ENCODE results near the gene TM9SF4.
A peak's percentile ranks its signal among the peaks of the same experiment; 100 is the strongest.
"Not testable (repeated sequence)": the region's sequence is repeated elsewhere in the genome, so short reads cannot be mapped to it uniquely, and the experiment has no call there.

TM9SF4 gene

DNA sequence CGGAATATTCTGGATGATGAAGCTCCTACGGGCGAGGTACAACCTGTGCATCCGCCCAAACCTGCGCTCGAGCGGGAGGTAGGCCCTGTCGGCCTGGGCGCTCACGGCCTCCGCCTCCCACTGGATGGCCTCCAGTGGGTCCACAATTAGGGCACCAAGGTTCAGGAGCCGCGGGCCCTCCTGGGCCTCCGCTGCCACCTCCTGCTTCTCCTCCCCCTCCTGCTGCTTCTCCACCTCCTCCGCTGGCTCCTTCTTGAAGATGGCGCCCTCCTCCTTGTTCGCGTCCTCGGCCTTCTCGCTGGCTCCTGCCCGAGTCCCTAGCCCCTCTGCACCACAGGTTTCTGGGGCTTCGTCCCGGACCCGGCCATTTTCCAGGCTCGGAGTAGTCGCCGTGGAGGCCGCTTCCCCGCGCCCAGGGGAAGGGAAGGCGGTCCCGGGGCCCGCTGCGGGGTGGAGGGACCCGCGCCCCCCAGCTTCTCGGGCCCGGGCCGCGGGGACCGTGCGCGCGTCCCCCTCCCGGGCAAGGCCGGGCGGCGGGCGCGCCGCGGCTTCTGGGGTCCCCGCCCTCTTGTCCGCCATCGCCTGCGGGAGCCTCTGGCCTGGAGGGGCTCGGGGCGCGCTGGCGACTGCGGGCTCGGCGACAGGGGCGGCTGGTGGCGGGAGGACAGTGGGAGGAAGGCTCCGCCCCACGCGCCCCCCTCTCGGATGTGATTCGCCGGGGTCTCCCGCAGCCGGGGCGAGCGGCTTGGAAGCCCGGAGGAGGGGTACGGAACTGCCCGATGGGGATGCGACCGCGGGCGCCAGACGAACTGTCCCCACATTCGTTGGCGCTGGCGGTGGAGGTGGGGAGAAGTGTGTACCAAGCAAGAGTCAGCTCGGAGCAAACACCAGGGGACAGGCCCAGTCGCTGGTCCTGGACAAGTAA, 80.4 kb downstream of the TM9SF4 start:
- peak; percentile 16 for DNase-seq (ENCODE audit: low spot score)

DNA sequence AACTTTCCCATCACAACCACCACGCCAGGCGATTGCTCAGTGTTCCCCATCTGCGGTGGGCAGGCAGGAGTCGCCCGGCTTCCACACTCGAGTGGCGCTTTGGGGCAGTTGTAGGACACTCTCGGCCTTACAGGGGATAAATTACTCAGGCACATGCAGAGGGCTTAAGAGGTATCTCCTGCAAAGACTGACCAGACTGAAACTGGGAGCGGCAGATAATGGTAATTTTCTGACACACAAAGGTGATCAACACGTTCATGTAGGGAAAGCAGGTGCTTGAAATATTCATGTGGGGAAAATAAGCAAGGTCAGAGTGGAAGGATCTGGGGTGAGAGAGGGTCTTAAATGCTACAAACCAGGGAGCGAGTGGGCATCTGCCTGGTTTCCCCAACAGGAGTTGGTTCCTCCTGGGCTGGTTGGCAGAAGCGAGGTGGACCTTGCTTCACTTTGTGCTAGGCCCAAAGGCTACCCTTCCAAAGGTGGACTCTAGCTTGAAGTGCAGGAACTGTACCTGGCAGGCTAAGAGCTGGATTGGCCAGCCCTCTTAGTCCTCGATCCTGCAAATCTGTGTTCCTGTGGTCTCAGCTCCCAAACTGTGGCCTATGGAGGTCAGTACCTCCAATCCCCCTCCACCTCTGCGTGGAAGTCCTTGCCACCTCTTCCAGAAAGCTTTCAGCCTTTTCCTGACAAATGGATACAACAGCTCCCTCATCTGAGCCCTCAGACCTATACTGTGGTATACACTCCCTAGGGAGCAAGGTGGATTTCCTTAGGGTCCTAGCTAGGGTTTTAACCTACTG, 81.3 kb downstream of the TM9SF4 start:
- no peak for DNase-seq (ENCODE audit: low spot score)

DNA sequence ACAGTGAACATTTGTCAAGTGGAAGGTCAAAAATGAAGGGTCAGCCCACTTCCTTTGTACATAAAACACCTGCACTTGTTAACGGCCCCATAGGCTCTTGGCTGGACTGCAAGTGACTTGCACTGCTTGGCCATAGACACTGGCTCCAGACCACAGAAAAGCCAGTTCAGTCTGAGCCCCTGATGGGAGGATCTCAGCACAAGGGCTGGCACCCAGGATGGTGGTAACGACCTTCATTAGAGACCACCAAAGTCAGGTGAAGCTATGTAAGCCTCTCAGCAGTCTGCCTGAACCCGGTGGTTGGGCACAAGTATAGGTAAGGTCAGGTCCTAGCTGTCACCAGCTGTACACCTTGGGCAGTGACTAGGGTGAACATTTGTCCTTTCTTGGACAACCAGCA, 81.9 kb downstream of the TM9SF4 start:
- no peak for DNase-seq (ENCODE audit: low spot score)

DNA sequence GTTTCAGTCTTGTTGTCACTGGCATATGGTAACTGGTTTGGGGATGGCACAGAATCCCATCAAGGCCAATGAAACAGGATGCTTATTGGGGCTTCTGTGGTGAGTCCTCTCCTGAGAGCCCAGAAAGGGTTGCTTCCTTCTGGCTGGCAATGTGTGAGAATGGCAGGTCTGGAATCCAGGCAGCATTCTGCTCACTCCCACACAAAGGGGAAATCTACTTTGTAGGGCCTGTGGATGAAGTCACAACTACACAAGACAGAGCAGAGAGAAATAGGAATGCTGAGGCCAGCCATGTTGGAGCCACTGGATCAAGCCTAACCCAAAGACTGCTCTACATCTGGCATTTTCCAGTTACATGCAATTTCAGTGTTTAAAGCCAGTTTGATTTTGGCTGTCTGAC, 82.4 kb downstream of the TM9SF4 start:
- no peak for DNase-seq (ENCODE audit: low spot score)

DNA sequence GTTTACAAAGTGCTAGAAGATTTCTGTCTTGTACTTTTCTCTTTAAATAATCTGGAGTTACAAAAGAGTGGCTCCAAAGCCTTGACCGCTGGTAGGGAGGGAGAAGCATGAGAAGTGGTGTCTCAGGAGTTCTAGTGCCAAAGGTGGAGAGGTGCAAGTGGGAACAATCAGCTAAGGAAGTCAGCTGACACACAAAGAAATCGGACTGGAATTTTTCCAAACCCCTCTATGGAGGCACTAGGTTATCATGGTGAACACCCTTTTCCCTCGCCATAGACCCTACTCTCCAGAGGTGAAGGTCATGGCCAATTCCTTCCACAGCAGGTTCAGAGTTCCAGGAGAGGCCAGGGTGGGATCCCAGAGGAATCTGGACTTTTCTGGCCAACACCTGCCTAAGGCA, 83.2 kb downstream of the TM9SF4 start:
- DNase-seq (ENCODE audit: low spot score): no peak

DNA sequence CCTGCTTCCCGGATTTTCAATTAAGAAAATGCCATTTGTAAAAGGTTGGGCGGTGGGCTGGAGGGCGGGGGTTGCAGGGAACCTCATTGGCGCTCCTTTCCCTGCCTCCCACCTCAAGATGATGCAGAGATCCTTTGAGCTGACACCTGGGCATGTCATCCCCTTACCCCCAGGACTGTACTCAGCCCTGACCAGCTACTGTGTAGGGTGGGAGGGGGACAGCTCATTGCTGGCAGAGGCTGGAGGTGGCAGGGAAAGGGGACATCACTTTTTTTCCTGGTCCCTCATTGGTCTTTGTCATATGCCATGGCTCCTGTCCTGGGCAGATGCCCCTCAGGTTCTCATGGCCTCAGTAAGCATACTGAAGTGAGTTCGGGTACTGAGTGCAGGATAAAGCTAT, 83.8 kb downstream of the TM9SF4 start:
- not testable (repeated sequence) for DNase-seq (ENCODE audit: low spot score)

DNA sequence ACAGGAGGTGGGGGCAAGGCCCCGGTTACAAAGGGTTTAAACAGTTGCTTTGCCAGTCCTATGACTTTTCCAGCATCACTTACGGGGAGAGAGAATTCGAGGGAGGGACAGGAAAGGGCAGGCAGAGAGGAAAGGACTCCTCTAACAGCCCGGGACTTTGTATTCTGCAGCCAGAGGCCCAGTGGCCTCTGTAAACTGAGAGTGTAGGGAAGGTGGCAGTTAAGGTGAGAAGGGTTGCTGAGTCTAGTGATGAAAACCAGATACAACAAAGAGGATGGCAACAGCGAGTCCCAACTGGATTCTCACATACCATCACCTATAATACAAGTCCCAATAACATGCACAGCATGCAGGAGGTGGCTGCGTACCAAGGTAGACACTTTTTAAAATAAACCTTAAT, 84.5 kb downstream of the TM9SF4 start:
- DNase-seq (ENCODE audit: low spot score): no peak

DNA sequence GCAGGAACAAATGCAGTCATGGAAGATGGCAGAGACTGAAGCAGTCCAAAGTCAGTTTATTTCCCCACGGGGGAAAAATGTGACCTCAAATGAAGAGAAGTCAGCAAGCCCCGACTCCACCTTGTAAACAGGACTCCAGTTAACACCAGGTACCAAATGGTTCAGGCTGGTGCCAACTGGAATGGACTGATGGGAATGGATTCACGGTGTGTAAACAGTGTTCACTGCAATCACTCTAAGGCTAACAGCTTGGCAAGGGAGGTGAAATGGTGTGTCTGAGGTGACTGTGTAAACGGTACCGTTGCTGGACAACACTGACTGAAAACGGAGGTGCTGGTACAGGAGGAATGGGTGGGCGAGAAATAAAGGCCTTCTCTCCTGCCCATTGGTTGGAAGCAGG, 86.1 kb downstream of the TM9SF4 start:
- DNase-seq (ENCODE audit: low spot score): no peak

DNA sequence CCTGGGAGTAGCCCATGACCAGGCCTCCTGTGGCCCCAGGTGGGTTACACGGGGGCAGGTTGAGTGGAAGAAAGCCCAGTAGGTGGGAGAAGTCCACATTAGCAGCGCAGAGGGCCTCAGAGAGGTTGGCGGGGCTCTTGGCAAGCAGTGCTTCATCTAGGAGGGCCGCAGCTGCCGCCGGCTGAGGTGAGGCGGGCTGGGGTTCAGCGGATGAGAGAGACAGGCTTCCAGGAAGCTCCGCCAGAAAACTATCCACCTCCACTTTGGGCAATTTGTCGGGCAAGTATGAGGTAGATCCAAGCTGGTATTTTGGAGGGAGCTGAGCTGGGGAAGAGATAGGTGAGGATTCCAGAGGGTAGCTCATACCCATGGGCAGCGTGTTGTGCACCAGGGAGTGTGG, 87.1 kb downstream of the TM9SF4 start:
- not testable (repeated sequence) for DNase-seq (ENCODE audit: low spot score)

DNA sequence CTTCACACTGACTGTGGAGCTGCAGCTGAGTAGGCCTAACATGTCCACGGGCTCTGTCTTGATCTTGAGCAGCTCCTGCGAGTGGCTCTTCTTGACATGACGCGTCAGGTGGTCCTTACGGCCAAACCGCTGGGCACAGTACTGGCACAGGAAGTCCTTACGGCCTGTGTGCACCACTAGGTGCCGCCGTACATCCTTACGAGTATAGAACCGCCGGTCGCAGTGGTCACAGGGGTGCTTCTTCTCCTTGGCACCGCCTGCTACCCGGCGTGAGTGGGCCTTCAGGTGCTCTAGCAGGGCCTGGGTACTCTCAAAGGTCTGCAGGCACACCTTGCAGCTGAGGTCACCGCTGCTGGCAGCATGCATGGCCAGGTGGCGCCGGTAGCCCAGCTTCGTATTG, 87.6 kb downstream of the TM9SF4 start:
- DNase-seq (ENCODE audit: low spot score): not testable (repeated sequence)

DNA sequence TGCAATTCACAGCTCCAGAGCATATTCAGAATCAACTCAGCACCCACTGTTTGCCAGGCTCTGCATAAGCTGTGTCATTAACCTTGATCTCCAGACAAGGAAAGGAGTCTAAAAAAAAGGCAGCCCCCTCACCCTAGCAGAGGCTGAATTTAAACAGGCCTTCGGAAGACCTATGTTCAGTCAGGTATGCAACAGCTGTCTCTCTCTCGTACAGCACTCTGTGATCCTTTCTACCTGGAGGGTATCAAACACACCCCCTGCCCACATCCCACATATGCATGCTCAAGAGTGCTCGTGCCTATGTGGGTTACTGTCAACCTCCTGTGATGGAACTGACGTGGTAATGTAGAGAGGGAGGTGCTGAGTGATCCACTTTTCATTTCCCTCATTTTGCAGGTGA, 89.5 kb downstream of the TM9SF4 start:
- DNase-seq (ENCODE audit: low spot score): no peak

DNA sequence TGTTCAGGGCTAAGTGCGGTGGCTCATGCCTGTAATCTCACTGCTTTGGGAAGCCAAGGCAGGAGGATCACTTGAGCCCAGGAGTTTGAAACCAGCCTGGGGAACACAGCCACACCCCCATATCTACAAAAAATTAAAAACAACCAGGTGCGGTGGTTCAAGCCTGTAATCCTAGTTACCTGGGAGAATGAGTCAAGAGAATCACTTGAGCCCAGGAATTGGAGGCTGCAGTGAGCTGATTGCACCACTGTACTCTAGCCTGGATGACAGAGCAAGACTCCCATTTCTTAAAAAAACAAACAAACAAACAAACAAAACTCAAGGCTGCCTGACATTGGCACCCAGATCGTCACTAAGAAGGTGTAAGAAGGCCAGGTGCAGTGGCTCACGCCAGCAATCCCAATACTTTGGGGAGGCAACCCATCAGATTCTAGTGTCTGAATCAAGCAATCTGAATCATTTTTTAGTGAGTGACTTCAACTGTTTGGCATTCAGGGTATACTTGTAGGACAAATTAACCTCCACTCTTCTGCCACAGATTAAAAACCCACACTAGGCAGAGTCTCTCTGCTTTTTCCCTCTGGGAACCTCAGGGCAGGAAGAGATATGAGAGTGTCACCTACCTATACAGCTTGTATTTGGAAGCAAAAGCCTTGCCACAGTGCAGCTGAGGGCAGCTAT, 91.9 kb downstream of the TM9SF4 start:
- no peak for DNase-seq (ENCODE audit: low spot score)

DNA sequence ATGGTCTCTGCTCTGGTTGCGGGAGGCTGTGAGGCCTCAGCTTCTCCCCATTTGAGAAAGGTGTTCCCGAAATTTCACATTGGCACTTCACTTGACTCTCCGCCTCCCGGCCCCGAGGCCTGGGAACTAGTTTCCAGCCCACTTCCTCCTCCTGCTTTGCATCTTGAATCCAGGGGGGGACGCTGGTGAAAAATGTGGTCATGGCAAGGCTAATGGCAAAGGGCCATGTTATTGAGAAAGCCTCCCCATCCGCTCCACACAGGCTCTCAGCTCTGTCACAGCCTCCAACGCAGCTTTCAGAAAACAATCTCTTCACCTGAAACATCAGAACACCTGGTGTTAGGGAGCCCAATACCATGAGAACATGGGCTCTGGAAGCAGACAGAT, 92.5 kb downstream of the TM9SF4 start:
- no peak for DNase-seq (ENCODE audit: low spot score)

DNA sequence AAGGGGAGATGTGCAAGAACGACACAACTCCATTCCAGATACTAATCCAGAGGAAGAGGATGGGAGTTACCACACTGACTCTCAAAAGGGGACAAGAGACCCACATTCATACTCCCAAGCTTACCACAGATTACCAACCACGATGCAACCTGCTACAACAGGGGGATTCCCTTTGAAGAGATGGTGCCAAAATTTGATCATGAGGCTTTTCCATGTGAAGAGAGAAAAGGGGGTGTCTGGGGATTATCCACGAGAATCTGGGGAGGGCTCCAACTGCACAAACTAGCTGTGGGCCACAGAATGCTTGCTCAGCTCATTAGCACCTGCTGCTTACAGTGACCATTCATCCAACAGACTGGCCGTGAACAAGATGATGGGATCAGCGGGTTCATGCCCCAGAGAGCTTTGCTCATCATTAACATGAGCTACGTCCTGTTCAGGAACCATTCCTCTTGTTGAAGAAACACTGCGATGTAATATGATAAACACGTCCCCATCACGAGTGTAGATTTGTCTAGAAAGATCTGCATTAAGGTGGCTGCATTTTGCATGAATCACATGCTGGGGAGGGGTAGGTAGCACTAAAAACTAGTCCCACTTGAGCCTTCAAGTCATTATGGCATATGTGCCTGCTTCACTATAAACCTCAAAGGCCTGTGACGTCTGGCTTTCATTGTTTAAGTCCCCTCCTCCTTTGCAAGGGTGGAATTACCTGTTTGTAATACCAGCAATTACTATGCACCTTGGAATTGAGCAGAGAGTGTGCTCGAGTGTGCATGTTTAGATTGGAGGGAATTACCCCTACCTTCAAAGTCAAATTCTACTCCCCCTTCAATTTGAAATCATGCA, 94.1 kb downstream of the TM9SF4 start:
- DNase-seq (ENCODE audit: low spot score): no peak

DNA sequence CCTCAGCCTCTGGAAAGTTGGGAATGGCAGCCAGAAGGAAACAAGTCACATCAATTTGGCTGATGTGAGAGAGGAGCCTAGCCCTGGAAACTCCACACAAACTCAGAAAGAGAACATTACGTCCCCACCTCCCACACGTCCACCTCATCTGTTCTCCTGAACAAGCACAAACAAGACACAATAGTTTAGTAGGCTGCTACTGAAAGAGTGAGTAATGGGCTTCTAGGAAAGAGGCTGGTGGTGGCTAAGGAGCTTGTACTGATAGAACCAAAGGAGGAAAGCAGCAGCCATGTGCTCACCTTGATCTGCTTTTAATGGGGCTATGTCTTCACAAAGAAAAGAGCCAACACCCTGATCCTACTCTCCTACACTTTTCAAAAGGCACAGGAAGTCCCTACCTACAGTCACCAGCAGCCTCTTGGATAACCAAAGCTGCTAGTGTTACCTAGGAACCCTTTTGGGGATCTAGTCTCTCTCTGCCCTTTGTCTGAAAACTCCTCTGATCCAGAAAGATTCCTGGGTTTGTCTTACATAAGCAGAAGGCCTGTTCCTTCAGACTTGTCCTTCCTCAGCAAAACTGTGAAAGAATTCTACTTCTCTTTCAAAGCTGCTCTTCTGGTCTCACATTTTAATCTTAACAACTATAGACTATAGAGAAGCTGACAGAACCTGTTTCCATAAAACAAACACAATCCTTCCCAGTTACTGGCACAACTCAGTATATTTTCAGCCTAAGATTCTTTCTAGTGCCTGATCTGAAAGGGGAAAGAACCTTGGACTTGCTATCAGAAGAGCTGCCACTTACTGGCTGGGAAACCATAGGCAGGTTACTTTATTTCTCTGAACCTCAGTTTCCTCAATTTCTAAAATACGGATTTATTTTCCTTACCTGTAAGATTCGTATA, 94.9 kb downstream of the TM9SF4 start:
- no peak for DNase-seq (ENCODE audit: low spot score)

DNA sequence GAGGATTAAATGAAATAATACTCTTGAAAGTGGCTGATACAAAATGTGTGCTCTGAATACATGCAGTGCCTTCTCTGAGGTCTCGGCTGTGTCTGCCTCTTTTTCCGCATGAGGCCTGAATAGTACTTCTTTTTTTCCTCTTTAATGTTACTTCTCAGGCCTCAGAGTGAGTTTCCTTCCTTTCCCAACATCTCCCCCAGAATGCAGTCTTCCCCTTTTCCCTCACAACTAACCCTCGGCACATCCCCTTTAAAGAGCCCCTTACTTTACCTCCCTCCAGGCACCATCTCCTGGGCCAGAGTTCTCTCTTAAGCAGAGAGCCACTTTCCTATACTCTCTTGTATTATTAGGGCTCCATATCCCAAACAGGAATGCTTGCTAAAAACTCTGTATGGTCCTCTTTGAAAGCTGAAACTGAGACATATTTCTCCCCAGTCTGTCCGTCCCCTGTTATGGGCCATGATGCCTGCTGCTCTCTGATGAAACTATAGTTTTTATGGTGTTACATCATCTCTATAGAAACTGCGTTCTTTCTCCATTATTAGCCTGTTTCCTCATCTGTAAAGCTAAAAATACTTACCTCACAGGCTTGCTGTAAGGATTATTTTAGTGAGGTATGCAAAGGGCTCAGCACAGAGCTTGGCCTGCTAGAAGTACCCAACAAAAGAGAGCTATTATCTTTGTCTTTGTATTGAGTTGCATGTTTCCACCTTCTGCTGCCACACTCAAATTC, 95.8 kb downstream of the TM9SF4 start:
- no peak for DNase-seq (ENCODE audit: low spot score)

DNA sequence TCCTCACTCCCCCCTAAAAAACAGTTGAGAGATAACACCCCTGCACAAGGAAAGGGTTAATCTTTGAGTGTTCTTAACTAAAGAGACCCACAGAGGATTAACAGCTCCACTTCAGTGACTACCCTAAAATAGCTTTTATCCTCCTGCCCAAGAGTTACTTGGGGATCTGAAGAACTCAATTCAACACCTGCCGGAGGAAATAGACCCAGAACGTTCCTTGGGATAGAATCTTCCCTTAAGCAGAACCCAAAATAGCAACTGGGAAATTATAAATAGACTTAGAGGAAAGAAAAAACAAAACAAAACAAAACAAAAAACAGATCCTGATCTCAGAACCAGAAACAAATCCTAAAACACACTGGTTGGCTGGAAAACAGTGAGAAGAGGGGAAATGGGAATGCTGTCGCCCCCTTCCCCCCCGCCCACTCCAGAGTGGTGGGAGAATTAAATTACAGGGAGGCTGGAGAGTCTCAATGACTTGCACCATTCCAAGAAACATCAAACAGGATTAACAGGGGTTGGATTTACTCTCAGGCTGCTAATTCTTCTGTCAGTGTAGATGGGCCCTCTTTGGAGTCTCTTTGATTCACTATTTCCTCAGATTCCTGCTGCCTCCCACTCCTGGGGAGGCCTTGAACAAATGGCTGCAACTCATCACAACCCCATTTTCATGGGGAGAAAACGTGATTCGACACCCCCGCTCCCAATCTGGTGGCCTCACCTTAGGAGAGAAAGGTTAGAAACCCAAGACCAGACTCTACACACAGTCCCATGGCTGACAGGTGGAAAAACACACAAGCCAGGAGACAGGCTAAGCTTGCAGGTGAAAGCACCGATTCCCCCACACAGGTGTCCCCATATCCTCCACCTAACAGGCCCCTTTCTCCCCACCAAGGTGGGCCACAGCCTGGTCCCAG, 96.6 kb downstream of the TM9SF4 start:
- no peak for DNase-seq (ENCODE audit: low spot score)

DNA sequence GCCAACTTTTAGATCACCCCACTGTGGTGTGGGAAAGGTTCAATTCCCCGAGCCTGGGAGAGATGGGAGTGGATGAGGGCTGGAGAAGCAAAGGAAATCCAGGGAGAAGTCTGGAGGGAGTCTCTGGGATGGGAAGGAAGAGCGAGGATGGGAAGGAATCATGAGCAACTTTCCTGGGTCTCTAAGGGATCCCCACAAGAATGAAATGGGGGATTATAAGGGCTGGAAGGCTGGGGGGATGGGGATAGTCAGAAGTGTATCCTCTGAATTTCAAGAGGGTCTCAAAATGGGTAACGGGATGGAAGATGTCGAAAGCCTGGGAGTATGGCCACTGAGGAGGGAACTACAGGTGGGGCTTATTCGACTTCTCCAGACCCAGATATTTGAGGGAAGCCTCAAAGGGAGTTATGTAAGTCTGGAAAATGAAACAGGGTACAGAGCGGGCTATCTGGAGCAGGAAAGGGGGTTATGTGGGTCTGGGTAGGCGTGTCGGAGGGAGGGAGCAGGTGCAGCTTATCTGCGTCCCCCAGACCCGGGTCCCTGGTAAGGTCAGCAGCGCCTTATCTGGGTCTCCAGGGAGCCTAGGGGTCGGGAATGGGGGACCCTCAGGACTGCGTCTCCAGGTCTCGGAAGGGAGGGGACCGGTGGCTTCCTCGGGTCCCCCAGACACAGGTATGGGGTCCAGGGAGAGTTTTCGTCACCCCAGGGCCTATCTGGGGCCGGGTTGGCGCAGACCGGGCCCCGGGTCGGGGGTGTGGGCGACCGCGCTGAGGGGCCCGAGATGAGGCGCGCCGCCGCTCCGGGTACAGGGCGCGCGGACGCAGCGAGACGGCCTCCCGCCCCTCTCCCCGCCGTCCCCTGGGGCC, 97.5 kb downstream of the TM9SF4 start:
- DNase-seq (ENCODE audit: low spot score): no peak

Measured in globus pallidus (tissue), 1 donor.